Tibial nerve (tissue), 4 donors: ENCODE data around the gene WDTC1. TPM values are rescaled to one million over a fixed set of nuclear protein-coding genes. Genes with fewer than 3 reads are reported as not detected.

Experiments used
- DNase-seq, 2 donors: peaks; one replicate each; pipeline ENCODE4 v3.0.0-alpha.2; 2019; ENCODE audit warnings: low spot score in 2 of 2
- H3K27ac ChIP-seq, 4 donors: fragments of 200-600 bp; sonication (generic) in 3 of 4; one replicate each; pipeline ENCODE4 v1.5.1; 2017 to 2019; ENCODE audit warnings: mild to moderate bottlenecking in 1 of 4
- H3K27me3 ChIP-seq, 2 donors: fragments of 200-600 bp; sonication (generic) in 1 of 2; one replicate each; pipeline versions ENCODE4 v1.5.1 to v1.6.0; 2017 to 2019
- H3K36me3 ChIP-seq, 3 donors: fragments of 200-600 bp; sonication (generic); one replicate each; pipeline ENCODE4 v1.5.1; 2018 to 2019
- H3K4me1 ChIP-seq, 4 donors: fragments of 200-600 bp; sonication (generic) in 3 of 4; one replicate each; pipeline ENCODE4 v1.5.1; 2017 to 2019
- H3K4me3 ChIP-seq, 4 donors: fragments of 200-600 bp; sonication (generic) in 3 of 4; one replicate each; pipeline ENCODE4 v1.5.1; 2017 to 2019; ENCODE audit warnings: mild to moderate bottlenecking in 1 of 4, moderate library complexity in 1 of 4
- H3K9me3 ChIP-seq, 4 donors: fragments of 200-600 bp; sonication (generic) in 3 of 4; one replicate each; pipeline ENCODE4 v1.5.1; 2017 to 2019
- CTCF ChIP-seq, 5 experiments: fragments of 200-600 bp in 3 of 5; fragments of 450-650 bp in 2 of 5; sonication (generic) in 3 of 5; IDR thresholded peaks; one replicate each; pipeline ENCODE4 v1.5.1; 2016 to 2019; ENCODE audit warnings: antibody characterized with exemption in 5 of 5, mild to moderate bottlenecking in 3 of 5, moderate library complexity in 2 of 5
- EP300 ChIP-seq, 2 donors: sonication (generic); formaldehyde crosslinking; IDR thresholded peaks; one replicate each; pipeline ENCODE4 v1.6.1; 2017; ENCODE audit warnings: antibody characterized with exemption in 2 of 2, mild to moderate bottlenecking in 1 of 2
- POLR2A ChIP-seq, 2 donors: fragments of 450-650 bp; IDR thresholded peaks; one replicate each; pipeline ENCODE4 v1.6.1; 2017; ENCODE audit warnings: antibody characterized with exemption in 2 of 2, mild to moderate bottlenecking in 2 of 2, moderate library complexity in 2 of 2
- WGBS, 2 donors: methylation state at CpG; one replicate each; pipeline ENCODE4 v1.1.5; 2018; 5-methylcytosine and 5-hydroxymethylcytosine counted together
- total RNA-seq, 4 donors: library from RNA; depleted of rRNA; stranded (reverse); fragments of >200 nt; gene quantifications; one replicate each; pipeline ENCODE4 v1.1.0, GENCODE V29; 2016

Gene WDTC1
- total RNA-seq, 4 donors from 2014 or later = 33.0 to 51.0 (median 38.4) TPM

GRCh38 chr1:27307874-27308598 is 73.6 kb downstream of the WDTC1 start:
- no peaks in the 10 kb centered on the region for H3K27me3 ChIP-seq
- H3K4me3 ChIP-seq = no peak overlapping the region
- no peak for DNase-seq
- TF ChIP-seq CTCF (IDR thresholded peaks at IDR 0.05) = no peak
- TF ChIP-seq EP300 (IDR thresholded peaks at IDR 0.05) = no peak
- no peak for TF ChIP-seq POLR2A (IDR thresholded peaks at IDR 0.05)
- H3K4me1 ChIP-seq = peaks cover 0 to 4% (median 0%) of the 10 kb centered on the region in 4 donors
- no peaks in the 10 kb centered on the region for H3K9me3 ChIP-seq
- WGBS, 2 donors = 80 to 82% methylated on average over 6 of the region's 6 CpGs
- peaks cover 0 to 71% (median 0%) of the 10 kb centered on the region in 3 donors for H3K36me3 ChIP-seq
- H3K27ac ChIP-seq = no peak overlapping the region

- Histone ChIP-seq H3K27me3 (no peaks in the 10 kb centered on the region), H3K4me3 (no peak overlapping the region), H3K36me3 (peaks cover 0 to 18% (median 0%) of the 10 kb centered on the region in 3 donors), H3K4me1 (peaks cover 0 to 5% (median 0%) of the 10 kb centered on the region in 4 donors), H3K27ac (no peak overlapping the region), H3K9me3 (no peaks in the 10 kb centered on the region)
- DNase-seq = no peak
- WGBS, 2 donors = 69 to 78% methylated on average over 3 of the region's 3 CpGs
- TF ChIP-seq EP300 (IDR thresholded peaks at IDR 0.05) (no peak), POLR2A (IDR thresholded peaks at IDR 0.05) (no peak), CTCF (IDR thresholded peaks at IDR 0.05) (no peak)
Measured at GRCh38 chr1:27314169-27314568, 79.7 kb downstream of the WDTC1 start.

GRCh38 chr1:27314737-27315136 is 80.3 kb downstream of the WDTC1 start:
- Histone ChIP-seq H3K9me3 (no peaks in the 10 kb centered on the region), H3K36me3 (peaks cover 0 to 16% (median 0%) of the 10 kb centered on the region in 3 donors), H3K4me1 (peaks cover 0 to 5% (median 0%) of the 10 kb centered on the region in 4 donors), H3K27me3 (no peaks in the 10 kb centered on the region), H3K27ac (no peak overlapping the region), H3K4me3 (no peak overlapping the region)
- TF ChIP-seq EP300 (IDR thresholded peaks at IDR 0.05) (no peak), POLR2A (IDR thresholded peaks at IDR 0.05) (no peak), CTCF (IDR thresholded peaks at IDR 0.05) (no peak)
- DNase-seq = no peak
- 34% methylated on average over 2 of the region's 2 CpGs for WGBS, 2 donors

- Histone ChIP-seq H3K27me3 (no peaks in the 10 kb centered on the region), H3K4me3 (no peak overlapping the region), H3K36me3 (no peaks in the 10 kb centered on the region), H3K27ac (no peak overlapping the region), H3K4me1 (peaks cover 0 to 12% (median 0%) of the 10 kb centered on the region in 4 donors), H3K9me3 (no peaks in the 10 kb centered on the region)
- no peak for DNase-seq
- 85 to 99% methylated on average over 5 of the region's 5 CpGs for WGBS, 2 donors
- TF ChIP-seq EP300 (IDR thresholded peaks at IDR 0.05) (no peak), POLR2A (IDR thresholded peaks at IDR 0.05) (no peak), CTCF (IDR thresholded peaks at IDR 0.05) (no peak)
Measured at GRCh38 chr1:27316860-27317259, 82.4 kb downstream of the WDTC1 start.

GRCh38 chr1:27318136-27318535 is 83.7 kb downstream of the WDTC1 start:
- WGBS, 2 donors = 22 to 23% methylated on average over 4 of the region's 4 CpGs
- no peak overlapping the region for H3K27ac ChIP-seq
- no peaks in the 10 kb centered on the region for H3K9me3 ChIP-seq
- no peak for DNase-seq
- peaks cover 0 to 17% (median 5%) of the 10 kb centered on the region in 4 donors for H3K4me1 ChIP-seq
- H3K36me3 ChIP-seq = no peaks in the 10 kb centered on the region
- no peaks in the 10 kb centered on the region for H3K27me3 ChIP-seq
- no peak overlapping the region for H3K4me3 ChIP-seq
- TF ChIP-seq POLR2A (IDR thresholded peaks at IDR 0.05) = no peak
